K562 (cell line): ENCODE data around the gene HIKESHI. TPM values are rescaled to one million over a fixed set of nuclear protein-coding genes. Genes with fewer than 3 reads are reported as not detected.

Experiments used
- ATAC-seq: fragments of 200-7000 bp; cut with Tn5 transposase; 3 replicates; pipeline ENCODE4 v1.9.1; 2020; ENCODE audit warnings: moderate library complexity
- BruUV-seq: library from RNA; stranded (reverse); fragments of 400-500 nt; replicated peaks from 2 replicates; lab custom pipeline; 2021; lab: Mats Ljungman, UMichigan
- CTCF ChIA-PET: fragments of 300-600 bp; formaldehyde crosslinking; extraction: SDS; loops from one replicate; lab custom pipeline; 2021; ENCODE audit warnings: low intra/inter-chr PET ratio; lab: Yijun Ruan, JAX
- POLR2A ChIA-PET: fragments of 300-600, 350-650 bp; sonication (Branson Sonifier 250); formaldehyde crosslinking; extraction: SDS; loops from one replicate; lab custom pipeline; 2021; ENCODE audit warnings: antibody characterized with exemption, inconsistent platforms; lab: Yijun Ruan, JAX
- DNase-seq, 4 experiments: peaks; one replicate each; pipeline versions ENCODE4 v3.0.0 to v3.0.0-alpha.2; 2011 to 2018; ENCODE audit warnings: low spot score in 3 of 4, mixed read lengths in 3 of 4; ENCODE audit errors: extremely low read depth in 1 of 4
- FAIRE-seq: peaks from 2 replicates; lab custom pipeline; 2011; peaks lifted over from hg19 to GRCh38; lab: Jason Lieb, UNC
- H2AFZ ChIP-seq: 2 replicates; pipeline ENCODE4 v1.6.0; 2011; ENCODE audit warnings: low read depth, low read length, control low read depth, inconsistent platforms
- H3K27ac ChIP-seq: fragments of 200-600 bp; 3 replicates; pipeline ENCODE4 v1.8.0; 2011; ENCODE audit warnings: low read depth, mild to moderate bottlenecking, control low read depth, inconsistent platforms, low read length, moderate library complexity, mixed read lengths; ENCODE audit errors: extremely low read depth
- H3K27me3 ChIP-seq, 2 experiments: fragments of 300-600 bp in 1 of 2; 2 replicates in 1 of 2; 3 replicates in 1 of 2; pipeline versions ENCODE4 v1.6.0 to v1.8.0; 2011; ENCODE audit warnings: inconsistent platforms in 2 of 2, low read length in 2 of 2, mild to moderate bottlenecking in 1 of 2, mixed read lengths in 1 of 2, moderate library complexity in 1 of 2; ENCODE audit not compliant: control insufficient read depth in 2 of 2, insufficient read depth in 2 of 2
- H3K36me3 ChIP-seq: fragments of 300-600 bp; 3 replicates; pipeline ENCODE4 v1.8.0; 2011; ENCODE audit warnings: mild to moderate bottlenecking, low read length, inconsistent platforms; ENCODE audit not compliant: control insufficient read depth, insufficient read depth
- H3K4me1 ChIP-seq, 2 experiments: fragments of 200-600 bp in 1 of 2; replicated peaks in 1 of 2; 2 replicates in 1 of 2; 3 replicates in 1 of 2; pipeline versions ENCODE4 v1.5.1 to v1.8.0; 2011; ENCODE audit warnings: inconsistent platforms in 2 of 2, low read length in 2 of 2, mild to moderate bottlenecking in 1 of 2, mixed read lengths in 1 of 2, moderate library complexity in 1 of 2; ENCODE audit not compliant: control insufficient read depth in 2 of 2, insufficient read depth in 2 of 2
- H3K4me2 ChIP-seq: 2 replicates; pipeline ENCODE4 v1.6.1; 2011; ENCODE audit warnings: low read length, control low read depth, inconsistent platforms, mixed read lengths; ENCODE audit not compliant: insufficient read depth
- H3K4me3 ChIP-seq: fragments of 200-600 bp; sonication (generic), shearing (Covaris generic); 2 replicates; pipeline ENCODE4 v1.5.1; 2016; ENCODE audit warnings: control low read depth, inconsistent platforms
- H3K79me2 ChIP-seq: fragments of 200-600 bp; 3 replicates; pipeline ENCODE4 v1.8.0; 2011; ENCODE audit warnings: low read length, inconsistent platforms; ENCODE audit not compliant: control insufficient read depth, insufficient read depth
- H3K9ac ChIP-seq, 2 experiments: 2 replicates each; pipeline versions ENCODE4 v1.6.0 to v1.6.1; 2011; ENCODE audit warnings: low read depth in 2 of 2, low read length in 2 of 2, control low read depth in 1 of 2, inconsistent platforms in 1 of 2, mild to moderate bottlenecking in 1 of 2, mixed read lengths in 1 of 2; ENCODE audit not compliant: insufficient read depth in 1 of 2
- H3K9me1 ChIP-seq: one replicate; pipeline ENCODE4 v1.6.0; 2011; ENCODE audit warnings: inconsistent platforms, mild to moderate bottlenecking, low read length, moderate library complexity; ENCODE audit not compliant: control insufficient read depth, insufficient read depth
- H3K9me3 ChIP-seq: replicated peaks from 2 replicates; pipeline ENCODE4 v1.5.1; 2011; ENCODE audit warnings: low read depth, low read length, inconsistent platforms; ENCODE audit not compliant: control insufficient read depth, insufficient read depth
- H4K20me1 ChIP-seq: replicated peaks from 2 replicates; pipeline ENCODE4 v1.6.1; 2011; ENCODE audit warnings: low read length, inconsistent platforms, mixed read lengths; ENCODE audit not compliant: control insufficient read depth, insufficient read depth
- EHMT2 ChIP-seq: fragments of 450-650 bp; IDR thresholded peaks from 2 replicates; pipeline ENCODE4 v1.6.1; 2018; ENCODE audit warnings: antibody characterized with exemption
- ETV5 ChIP-seq: sonication (generic); formaldehyde crosslinking; IDR thresholded peaks from 2 replicates; pipeline ENCODE4 v1.4.0; 2020; ENCODE audit warnings: low read depth, mild to moderate bottlenecking, missing genetic modification reagents
- HLTF ChIP-seq: fragments of 450-650 bp; IDR thresholded peaks from 2 replicates; pipeline ENCODE4 v1.6.1; 2016
- KDM5B ChIP-seq: fragments of 200-600 bp; sonication (generic); IDR thresholded peaks from 2 replicates; pipeline ENCODE4 v1.6.1; 2012; ENCODE audit warnings: low read depth, mild to moderate bottlenecking, moderate library complexity, low read length, control low read depth, inconsistent platforms; ENCODE audit not compliant: insufficient replicate concordance
- NFE2L1 ChIP-seq: fragments of 450-650 bp; IDR thresholded peaks from 2 replicates; pipeline ENCODE4 v1.6.1; 2016; ENCODE audit warnings: missing genetic modification characterization, low read depth, mild to moderate bottlenecking, missing compliant biosample characterization, moderate library complexity, borderline replicate concordance
- SP1 ChIP-seq: sonication (generic); formaldehyde crosslinking; IDR thresholded peaks from 2 replicates; pipeline ENCODE4 v1.8.1; 2022; ENCODE audit warnings: mild to moderate bottlenecking, missing genetic modification reagents
- SRSF9 ChIP-seq: fragments of 200-400 bp; formaldehyde crosslinking; IDR thresholded peaks from 2 replicates; pipeline ENCODE4 v1.6.1; 2017; ENCODE audit warnings: low read depth, low read length, borderline replicate concordance
- TBP ChIP-seq: optimal IDR thresholded peaks from 2 replicates; pipeline ENCODE3; 2011; ENCODE audit warnings: low read depth, low read length, improper control_type of control experiment
- ZBTB1 ChIP-seq: sonication (generic); formaldehyde crosslinking; IDR thresholded peaks from 2 replicates; pipeline ENCODE4 v1.8.1; 2023; ENCODE audit warnings: missing genetic modification reagents, low read depth, mild to moderate bottlenecking, borderline replicate concordance
- ZFPM2 ChIP-seq: fragments of 250-450 bp; sonication (Bioruptor Pico); IDR thresholded peaks from 2 replicates; pipeline ENCODE4 v1.5.1; 2022; ENCODE audit warnings: mild to moderate bottlenecking
- ZNF551 ChIP-seq: fragments of 250-450 bp; sonication (Bioruptor Pico); IDR thresholded peaks from 2 replicates; pipeline ENCODE4 v1.5.0; 2021; ENCODE audit warnings: mild to moderate bottlenecking, moderate library complexity
- ZNF717 ChIP-seq: fragments of 250-450 bp; sonication (Bioruptor Pico); IDR thresholded peaks from 2 replicates; pipeline ENCODE4 v1.5.0; 2021
- WGBS: fragments of 100-300 bp; shearing (Covaris generic); methylation state at CpG from one replicate; pipeline ENCODE4 v1.1.6; 2016; ENCODE audit warnings: low coverage, mixed read lengths; ENCODE audit not compliant: insufficient coverage; ENCODE audit errors: missing lambda C conversion rate; 5-methylcytosine and 5-hydroxymethylcytosine counted together
- in situ Hi-C: fragments of 300-500 bp; cut with MboI; formaldehyde crosslinking; loops from 4 replicates; pipeline ENCODE4 v1.15.0; 2018; ENCODE audit warnings: inconsistent platforms, mixed read lengths
- intact Hi-C: fragments of 100-400 bp; cut with micrococcal nuclease; formaldehyde crosslinking; loops from 2 replicates; pipeline ENCODE4 v1.14.2; 2022
- polyA plus RNA-seq, 8 experiments: library from polyadenylated mRNA; depleted of rRNA in 4 of 8; stranded (reverse) in 5 of 8; unstranded in 3 of 8; fragments of >200 nt; fragmentation: Nextera tagmentation in 2 of 8; fragmentation: Illumina TruSeq in 1 of 8; extraction: Ambion mirVana in 2 of 8; extraction: Trizol in 1 of 8; gene quantifications; 2 replicates each; pipeline versions ENCODE4 v1.2.1 to v1.2.3, GENCODE V29; 2011 to 2014; ENCODE audit warnings: inconsistent platforms in 1 of 8, missing spikeins in 1 of 8
- total RNA-seq, 7 experiments: library from RNA; depleted of rRNA in 6 of 7; stranded (reverse); fragments of >200 nt in 6 of 7; fragmentation: Illumina TruSeq in 2 of 7; extraction: Trizol in 2 of 7; gene quantifications; 2 replicates each; pipeline versions ENCODE4 v1.2.1 to v1.2.3, GENCODE V29; 2011 to 2021; ENCODE audit warnings: low replicate concordance in 1 of 7
- TF ChIP-seq, protein P1 (sequence below), 2 experiments: fragments of 450-650 bp in 1 of 2; sonication (generic) in 1 of 2; formaldehyde crosslinking; conservative IDR thresholded peaks; 2 replicates each; pipeline versions ENCODE4 v1.4.0 to v1.8.1; 2020 to 2022; ENCODE audit warnings: mild to moderate bottlenecking in 1 of 2, missing genetic modification reagents in 1 of 2
- TF ChIP-seq, protein P2 (sequence below), 2 experiments: fragments of 450-650 bp; IDR thresholded peaks; 2 replicates each; pipeline ENCODE4 v1.6.1; 2016
- TF ChIP-seq, protein P3 (sequence below): sonication (generic); formaldehyde crosslinking; IDR thresholded peaks from 2 replicates; pipeline ENCODE4 v1.4.0; 2020; ENCODE audit warnings: mild to moderate bottlenecking, missing genetic modification reagents

Gene HIKESHI
- total and polyA plus RNA-seq, 9 of the 15 experiments (the other 6 are each of a cell fraction or from before 2014, with no cell fraction given), result 33.2 to 196 (median 62.7) TPM

- TF ChIP-seq SRSF9, result no peak
- TF ChIP-seq EHMT2, result no peak
- TF ChIP-seq KDM5B, result no peak
- TF ChIP-seq NFE2L1 (tag), result no peak
- no peak for TF ChIP-seq ETV5 (CRISPR knock-in tag)
- TF ChIP-seq, protein P1, sequence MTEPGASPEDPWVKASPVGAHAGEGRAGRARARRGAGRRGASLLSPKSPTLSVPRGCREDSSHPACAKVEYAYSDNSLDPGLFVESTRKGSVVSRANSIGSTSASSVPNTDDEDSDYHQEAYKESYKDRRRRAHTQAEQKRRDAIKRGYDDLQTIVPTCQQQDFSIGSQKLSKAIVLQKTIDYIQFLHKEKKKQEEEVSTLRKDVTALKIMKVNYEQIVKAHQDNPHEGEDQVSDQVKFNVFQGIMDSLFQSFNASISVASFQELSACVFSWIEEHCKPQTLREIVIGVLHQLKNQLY (CRISPR knock-in tag; conservative IDR thresholded peaks at IDR 0.05), result no peak
- TF ChIP-seq ZNF717 (CRISPR knock-in tag), result no peak
- no peak for TF ChIP-seq ZBTB1 (CRISPR knock-in tag)
- no peak for TF ChIP-seq SP1 (CRISPR knock-in tag)
- no peak for TF ChIP-seq ZFPM2
- no peak for TF ChIP-seq TBP
- no peak for TF ChIP-seq ZNF551 (CRISPR knock-in tag)
- TF ChIP-seq HLTF, result no peak
- TF ChIP-seq, protein P2, sequence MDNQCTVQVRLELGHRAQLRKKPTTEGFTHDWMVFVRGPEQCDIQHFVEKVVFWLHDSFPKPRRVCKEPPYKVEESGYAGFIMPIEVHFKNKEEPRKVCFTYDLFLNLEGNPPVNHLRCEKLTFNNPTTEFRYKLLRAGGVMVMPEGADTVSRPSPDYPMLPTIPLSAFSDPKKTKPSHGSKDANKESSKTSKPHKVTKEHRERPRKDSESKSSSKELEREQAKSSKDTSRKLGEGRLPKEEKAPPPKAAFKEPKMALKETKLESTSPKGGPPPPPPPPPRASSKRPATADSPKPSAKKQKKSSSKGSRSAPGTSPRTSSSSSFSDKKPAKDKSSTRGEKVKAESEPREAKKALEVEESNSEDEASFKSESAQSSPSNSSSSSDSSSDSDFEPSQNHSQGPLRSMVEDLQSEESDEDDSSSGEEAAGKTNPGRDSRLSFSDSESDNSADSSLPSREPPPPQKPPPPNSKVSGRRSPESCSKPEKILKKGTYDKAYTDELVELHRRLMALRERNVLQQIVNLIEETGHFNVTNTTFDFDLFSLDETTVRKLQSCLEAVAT (IDR thresholded peaks at IDR 0.05), result no peak
- TF ChIP-seq, protein P3, sequence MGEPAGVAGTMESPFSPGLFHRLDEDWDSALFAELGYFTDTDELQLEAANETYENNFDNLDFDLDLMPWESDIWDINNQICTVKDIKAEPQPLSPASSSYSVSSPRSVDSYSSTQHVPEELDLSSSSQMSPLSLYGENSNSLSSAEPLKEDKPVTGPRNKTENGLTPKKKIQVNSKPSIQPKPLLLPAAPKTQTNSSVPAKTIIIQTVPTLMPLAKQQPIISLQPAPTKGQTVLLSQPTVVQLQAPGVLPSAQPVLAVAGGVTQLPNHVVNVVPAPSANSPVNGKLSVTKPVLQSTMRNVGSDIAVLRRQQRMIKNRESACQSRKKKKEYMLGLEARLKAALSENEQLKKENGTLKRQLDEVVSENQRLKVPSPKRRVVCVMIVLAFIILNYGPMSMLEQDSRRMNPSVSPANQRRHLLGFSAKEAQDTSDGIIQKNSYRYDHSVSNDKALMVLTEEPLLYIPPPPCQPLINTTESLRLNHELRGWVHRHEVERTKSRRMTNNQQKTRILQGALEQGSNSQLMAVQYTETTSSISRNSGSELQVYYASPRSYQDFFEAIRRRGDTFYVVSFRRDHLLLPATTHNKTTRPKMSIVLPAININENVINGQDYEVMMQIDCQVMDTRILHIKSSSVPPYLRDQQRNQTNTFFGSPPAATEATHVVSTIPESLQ, result no peak
- TF ChIP-seq, all 486 proteins: peak for 0
- ATAC-seq (no peak; the same call in 1 of the 3 replicates), FAIRE-seq (no peak), DNase-seq (no peak)
- no peak within 1 kb of the TSS; a peak in 1 of 4 replicates for H3K9ac ChIP-seq
- H3K27ac ChIP-seq, result no peak within 1 kb of the TSS
- no peaks in the 10 kb centered on the region for H3K36me3 ChIP-seq
- no peaks in the 10 kb centered on the region for H3K79me2 ChIP-seq
- H3K4me3 ChIP-seq, result no peak within 1 kb of the TSS
- ChIA-PET POLR2A (no interaction called here), CTCF (no interaction called here)
- no peaks in the 10 kb centered on the region for H4K20me1 ChIP-seq
- H3K4me1 ChIP-seq, result peaks cover 0 to 4% of the 10 kb centered on the region in 2 experiments; a peak in 3 of 5 replicates
- in situ Hi-C loops (no loop called here), intact Hi-C loops (no loop called here)
- H2AFZ ChIP-seq, result no peak within 1 kb of the TSS
- no TSS peak for BruUV-seq
- no peaks in the 10 kb centered on the region for H3K9me1 ChIP-seq
- WGBS, result 28% methylated on average over 25 of the region's 25 CpGs
- H3K4me2 ChIP-seq, result no peak within 1 kb of the TSS
- no peaks in the 10 kb centered on the region; a peak in 1 of 5 replicates for H3K27me3 ChIP-seq
- 0 out of 2 replicates have a peak, but pooled peaks cover 2% of the 10 kb centered on the region for H3K9me3 ChIP-seq
Measured at GRCh38 chr11:86374586-86374985, 72.5 kb downstream of the HIKESHI start, which contains the start of gene CCDC81. Gene CCDC81, plus strand, starts transcription at chr11:86374887. Its CDS starts 277 bp downstream, at chr11:86375164.
